DND-41 (cell line): Measurements from ENCODE around the gene MAP2K5.

Experiments
- EZH2 ChIP-seq: IDR thresholded peaks from 3 replicates; pipeline ENCODE4 v1.6.1; 2012; ENCODE audit warnings: borderline replicate concordance, low read depth, mild to moderate bottlenecking, moderate library complexity, low read length, inconsistent platforms; ENCODE audit not compliant: severe bottlenecking
- TF ChIP-seq, protein P1 (sequence below): IDR thresholded peaks from 2 replicates; pipeline ENCODE4 v1.5.1; 2012; ENCODE audit warnings: borderline replicate concordance, low read length, moderate library complexity, mild to moderate bottlenecking; ENCODE audit not compliant: poor library complexity, severe bottlenecking; ENCODE audit errors: extremely low read depth

DNA sequence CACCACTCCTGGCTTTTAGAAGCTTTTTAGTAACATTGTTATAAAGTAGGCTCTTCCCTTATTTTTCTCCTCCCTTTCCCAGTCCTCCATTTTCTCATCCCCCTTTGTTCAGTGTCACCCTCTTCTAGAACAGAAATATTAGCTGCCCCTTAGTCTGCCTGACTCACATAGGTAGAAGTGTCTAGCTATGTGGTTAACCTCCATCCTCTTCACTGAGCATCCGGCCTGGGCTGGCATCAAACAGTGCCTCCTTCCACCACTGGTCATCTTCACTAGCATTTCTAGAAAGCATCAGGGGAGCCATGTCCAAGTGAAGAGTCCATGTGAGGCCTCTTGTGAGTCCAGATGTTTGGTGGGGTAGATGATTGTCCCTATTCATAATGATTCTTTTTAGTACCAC is 212.8 kb downstream of the MAP2K5 start:
- TF ChIP-seq, protein P1, sequence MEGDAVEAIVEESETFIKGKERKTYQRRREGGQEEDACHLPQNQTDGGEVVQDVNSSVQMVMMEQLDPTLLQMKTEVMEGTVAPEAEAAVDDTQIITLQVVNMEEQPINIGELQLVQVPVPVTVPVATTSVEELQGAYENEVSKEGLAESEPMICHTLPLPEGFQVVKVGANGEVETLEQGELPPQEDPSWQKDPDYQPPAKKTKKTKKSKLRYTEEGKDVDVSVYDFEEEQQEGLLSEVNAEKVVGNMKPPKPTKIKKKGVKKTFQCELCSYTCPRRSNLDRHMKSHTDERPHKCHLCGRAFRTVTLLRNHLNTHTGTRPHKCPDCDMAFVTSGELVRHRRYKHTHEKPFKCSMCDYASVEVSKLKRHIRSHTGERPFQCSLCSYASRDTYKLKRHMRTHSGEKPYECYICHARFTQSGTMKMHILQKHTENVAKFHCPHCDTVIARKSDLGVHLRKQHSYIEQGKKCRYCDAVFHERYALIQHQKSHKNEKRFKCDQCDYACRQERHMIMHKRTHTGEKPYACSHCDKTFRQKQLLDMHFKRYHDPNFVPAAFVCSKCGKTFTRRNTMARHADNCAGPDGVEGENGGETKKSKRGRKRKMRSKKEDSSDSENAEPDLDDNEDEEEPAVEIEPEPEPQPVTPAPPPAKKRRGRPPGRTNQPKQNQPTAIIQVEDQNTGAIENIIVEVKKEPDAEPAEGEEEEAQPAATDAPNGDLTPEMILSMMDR: no peak
- TF ChIP-seq EZH2: no peak
